LHCN-M2 (cell line): ENCODE results near the gene THSD7A. TPM values are rescaled to one million over a fixed set of nuclear protein-coding genes. Genes with fewer than 3 reads are reported as not detected.

ENCODE experiments used
- DNase-seq: peaks from one replicate; pipeline ENCODE4 v3.0.0-alpha.2; 2012; ENCODE audit warnings: low read depth
- total RNA-seq: library from RNA; depleted of rRNA; stranded (reverse); fragments of >200 nt; gene quantifications from 2 replicates; pipeline ENCODE4 v1.2.3, GENCODE V29; 2014

THSD7A gene
- total RNA-seq, 1 experiment from 2014 or later = under 0.01 TPM

DNA sequence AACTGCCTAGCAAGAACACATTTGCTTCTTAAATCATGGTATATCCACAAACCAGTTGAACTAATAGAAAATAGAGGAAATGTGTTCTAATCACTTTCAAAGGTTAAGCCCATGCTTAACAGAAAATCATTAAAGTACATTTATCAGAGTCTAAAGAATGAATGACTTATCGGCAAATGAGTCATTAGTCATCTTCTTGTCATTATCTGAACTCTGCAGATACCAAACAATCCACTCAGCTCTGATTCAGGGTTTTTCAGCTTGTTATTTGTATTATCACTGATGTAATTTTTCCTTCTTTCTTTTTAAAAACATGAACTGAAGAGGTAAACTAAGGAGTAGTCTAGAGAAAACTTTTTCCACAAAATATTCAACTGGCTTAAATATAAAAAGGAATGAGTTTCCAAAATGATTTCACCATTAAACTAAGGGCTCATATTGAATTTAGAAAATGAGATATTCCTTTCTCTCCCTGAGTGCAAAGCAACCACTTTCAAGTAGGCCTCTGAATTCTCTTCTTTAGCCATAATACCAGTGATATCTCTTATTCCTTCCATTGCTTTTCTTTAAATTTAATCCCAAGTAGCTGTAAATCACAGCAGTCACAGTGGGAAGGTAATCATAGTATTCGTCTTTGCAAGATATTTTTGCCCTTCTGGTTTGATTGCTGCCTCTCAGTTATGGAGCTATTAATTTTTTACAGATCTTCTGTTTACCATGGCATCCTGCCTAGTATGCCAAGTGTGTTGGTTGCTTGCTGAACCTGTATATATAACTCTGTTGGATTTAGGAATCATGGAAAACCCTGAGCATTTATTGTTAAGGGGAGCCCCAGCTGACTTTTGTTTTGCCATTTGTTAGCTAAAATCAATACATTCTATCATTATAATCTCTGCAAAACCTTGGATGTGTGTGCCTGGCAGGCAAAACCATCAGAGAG, 125.1 kb downstream of the THSD7A start:
- no peak for DNase-seq

DNA sequence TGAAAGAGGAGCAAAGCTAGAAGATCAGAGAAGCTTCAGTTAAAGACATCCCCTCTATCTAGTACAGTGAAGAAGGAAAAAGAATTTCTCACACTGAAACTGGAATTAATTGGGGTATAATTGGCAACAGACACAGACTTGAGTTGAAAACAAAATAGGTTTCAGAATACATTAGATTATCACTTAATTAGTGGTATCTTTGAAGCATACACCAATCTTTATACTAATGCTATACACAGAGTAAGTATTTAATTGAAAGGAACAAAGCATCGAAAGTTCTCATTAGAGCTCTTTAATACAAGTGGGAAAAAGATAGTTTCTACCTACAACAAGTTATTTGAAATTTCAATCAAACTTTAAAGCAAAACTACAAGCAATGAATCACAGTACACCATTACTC, 128.2 kb downstream of the THSD7A start:
- DNase-seq = no peak

DNA sequence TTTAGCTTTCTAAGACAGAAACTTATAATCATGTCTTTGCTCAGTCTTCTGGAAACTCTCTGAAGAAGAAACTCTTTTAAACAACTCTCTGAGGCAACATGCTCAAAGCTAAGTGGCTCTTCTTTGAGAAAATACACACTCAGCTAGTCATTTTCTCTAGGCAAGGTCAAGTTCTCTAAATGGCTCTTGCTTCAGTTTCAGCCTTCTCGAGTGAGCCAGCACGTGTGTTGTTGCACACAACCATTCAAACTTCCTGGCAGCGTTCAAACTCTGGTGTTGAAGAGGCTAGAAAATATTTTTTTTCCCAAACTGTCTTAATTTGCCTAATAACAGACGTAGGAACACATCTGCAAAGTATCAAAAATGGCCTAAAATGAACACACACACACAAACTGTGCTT, 129.1 kb downstream of the THSD7A start:
- no peak for DNase-seq

DNA sequence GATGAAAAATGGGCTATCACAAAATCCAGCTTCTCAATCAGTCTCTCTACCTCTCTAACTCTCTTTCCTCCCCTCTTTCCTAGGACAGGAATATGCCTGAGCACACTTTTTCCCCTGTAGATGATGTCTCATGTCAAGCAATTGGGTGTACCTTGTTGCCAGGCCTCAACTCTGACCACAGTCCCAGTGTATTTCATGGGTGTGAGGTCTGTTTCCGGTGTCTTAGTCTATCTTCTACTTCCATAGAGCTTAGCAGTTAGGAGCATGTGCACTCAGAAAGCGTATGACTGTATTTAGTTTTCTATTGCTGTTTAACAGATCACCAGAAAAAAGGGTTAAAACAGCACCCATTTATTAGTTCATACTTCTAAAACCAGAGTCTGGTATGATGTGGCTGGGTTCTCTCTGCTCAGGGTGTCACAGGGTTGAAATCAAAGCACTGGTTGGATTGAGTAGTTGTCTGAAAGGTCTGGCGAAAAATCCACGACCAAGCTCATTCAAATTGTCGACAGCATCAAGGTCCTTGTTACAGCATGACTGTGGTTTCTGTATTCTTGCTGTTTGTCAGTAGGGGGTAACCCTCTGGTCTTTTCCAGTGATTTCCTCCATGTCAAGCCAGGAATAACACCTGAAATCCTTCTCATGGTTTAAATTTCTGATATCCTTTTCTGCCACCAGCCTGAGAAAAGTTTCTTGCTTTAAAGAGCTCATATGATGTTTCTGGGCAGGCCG, 130.0 kb downstream of the THSD7A start:
- no peak for DNase-seq

DNA sequence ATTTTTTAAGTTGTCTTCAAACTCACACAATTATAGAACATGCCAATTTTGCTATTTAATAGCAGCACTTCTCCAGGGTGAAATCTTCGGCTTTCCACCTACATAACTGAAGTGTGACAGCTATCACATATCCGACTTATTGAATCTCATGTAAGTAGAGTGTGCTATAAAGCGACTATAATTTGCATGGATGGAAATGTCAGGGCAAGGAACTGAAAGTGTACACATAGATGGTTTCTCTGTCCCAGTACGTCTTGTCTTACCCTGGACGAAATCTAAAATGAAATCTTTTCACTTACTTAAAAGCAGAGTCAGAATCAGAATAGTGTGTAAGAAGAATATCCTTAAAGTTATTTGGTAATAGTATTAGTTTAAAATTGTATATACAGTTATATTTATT, 132.3 kb downstream of the THSD7A start:
- DNase-seq = no peak

DNA sequence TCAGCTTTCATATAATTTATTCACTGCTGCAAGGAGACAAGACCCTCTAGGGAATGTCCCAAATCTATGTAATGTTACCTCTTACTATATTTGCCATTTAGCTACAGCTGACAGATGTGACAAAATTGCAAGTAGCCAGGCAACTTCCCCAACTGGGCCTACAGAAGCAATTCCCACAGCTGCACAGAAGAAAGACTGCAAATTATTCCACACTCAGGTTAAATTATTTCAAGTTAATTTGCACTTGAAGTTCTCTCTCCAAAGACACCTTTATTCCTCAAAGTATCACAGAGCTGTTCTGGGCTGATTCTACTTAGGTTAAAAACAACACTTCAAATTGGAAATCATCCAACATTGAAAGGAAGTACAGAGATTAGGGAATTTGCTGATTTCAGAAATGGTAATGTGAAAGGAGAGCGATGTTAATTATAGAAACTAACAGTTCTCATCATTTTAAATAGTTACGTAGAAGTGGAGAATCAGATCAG, 133.6 kb downstream of the THSD7A start:
- no peak for DNase-seq

DNA sequence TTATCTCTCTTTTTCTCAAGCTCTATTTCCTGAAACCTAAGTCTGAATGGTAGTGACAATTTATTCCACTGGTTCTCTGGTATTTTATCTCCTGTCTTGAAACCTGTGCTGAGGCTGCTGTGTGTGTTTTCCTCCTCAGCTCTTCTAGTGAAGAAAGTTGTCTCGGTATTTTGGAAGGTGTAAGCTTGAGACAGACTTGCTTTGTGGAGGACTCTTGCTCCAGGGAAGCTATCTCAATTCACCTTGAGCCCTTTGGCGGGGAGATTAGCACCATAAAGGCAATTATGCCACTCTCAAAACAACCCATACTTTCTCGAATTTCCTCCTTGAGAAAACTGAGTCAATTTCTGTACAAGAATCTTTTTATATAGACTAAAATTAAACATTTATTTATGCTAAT, 141.6 kb downstream of the THSD7A start:
- no peak for DNase-seq

DNA sequence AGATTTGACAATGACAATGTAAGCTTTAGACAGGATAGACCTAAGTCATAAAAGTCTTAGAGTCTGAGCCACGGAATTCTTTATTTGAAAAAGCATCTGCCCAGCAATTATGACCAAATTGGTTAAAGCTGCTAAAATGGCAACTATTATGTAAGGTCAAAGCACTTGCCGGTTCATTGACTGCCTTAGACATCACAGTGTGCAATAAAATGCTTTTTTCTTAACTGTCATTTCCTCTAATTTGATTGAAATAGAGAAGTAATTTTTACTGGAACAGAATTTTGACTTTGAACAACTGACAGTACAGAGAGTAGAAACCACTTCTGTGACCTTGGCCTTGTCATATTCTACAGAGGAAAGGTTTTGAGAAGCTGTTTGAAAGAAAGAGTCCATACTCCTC, 142.9 kb downstream of the THSD7A start:
- no peak for DNase-seq

DNA sequence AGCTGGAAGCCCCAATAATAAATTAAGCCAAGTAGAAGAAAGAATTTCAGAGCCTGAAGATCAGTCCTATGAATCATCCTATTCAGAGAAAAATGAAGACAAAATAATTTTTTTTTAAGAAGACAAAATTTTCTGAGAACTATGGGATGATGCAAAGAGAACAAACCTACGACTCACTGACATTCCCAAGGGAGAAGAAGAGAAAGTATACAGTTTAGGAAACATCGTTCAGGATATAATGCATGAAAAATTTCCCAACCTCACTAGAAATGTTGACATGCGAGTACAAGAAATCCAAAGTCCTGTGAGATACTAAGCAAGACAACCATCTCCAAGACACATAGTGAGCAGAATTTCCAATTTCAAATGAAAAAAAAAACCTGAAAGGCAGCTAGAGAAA, 150.5 kb downstream of the THSD7A start:
- DNase-seq = no peak

DNA sequence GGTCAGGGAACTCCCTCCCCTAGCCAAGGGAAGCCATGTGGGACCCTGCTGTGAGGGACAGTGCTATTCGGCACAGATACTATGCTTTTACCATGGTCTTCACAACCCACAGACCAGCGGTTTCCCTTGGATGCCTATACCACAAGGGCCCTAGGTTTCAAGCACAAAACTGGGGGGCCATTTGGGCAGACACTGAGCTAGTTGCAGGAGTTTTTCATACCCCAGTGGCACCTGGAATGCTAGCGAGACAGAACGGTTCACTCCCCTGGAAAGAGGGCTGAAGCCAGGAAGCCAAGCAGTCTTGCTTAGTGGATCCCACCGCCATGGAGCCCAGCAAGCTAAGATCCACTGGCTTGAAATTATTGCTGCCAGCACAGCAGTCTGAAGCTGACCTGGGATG, 156.8 kb downstream of the THSD7A start:
- DNase-seq = no peak

DNA sequence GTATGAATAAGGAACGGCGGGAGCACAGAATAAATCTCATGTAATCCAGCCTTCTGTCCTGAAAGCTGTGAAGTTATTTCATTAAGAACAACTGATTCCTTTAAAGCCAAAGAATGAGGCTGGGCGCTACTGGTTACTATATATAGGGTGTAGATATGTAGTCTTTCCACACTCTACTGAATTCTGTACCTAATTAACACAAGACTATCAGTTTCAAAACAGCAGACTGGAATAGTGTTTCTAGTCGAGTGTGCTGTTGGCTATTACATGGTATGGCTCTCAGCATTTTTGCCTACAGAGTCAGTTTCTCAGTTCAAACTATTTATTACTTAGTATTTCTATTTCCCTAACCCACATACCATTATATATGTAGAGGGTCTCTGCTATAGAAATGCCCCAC, 163.3 kb downstream of the THSD7A start:
- no peak for DNase-seq

DNA sequence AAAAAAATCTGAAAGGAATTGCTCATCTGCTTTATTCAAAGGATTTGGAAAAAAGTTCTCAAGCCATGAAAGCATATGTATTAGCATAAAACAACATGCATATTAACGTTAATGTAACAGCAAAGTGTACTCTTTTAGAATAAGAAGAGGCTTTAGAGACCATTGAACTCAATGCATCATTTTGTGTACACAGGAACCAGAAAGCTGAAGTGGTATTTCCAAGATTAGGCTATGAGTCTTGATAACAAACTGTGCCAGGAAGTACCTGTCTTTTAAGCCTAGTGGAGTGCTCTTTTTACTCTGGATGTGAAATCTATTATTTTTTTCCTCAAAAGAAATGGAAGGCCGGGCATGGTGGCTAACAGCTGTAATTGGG, 164.2 kb downstream of the THSD7A start:
- no peak for DNase-seq

DNA sequence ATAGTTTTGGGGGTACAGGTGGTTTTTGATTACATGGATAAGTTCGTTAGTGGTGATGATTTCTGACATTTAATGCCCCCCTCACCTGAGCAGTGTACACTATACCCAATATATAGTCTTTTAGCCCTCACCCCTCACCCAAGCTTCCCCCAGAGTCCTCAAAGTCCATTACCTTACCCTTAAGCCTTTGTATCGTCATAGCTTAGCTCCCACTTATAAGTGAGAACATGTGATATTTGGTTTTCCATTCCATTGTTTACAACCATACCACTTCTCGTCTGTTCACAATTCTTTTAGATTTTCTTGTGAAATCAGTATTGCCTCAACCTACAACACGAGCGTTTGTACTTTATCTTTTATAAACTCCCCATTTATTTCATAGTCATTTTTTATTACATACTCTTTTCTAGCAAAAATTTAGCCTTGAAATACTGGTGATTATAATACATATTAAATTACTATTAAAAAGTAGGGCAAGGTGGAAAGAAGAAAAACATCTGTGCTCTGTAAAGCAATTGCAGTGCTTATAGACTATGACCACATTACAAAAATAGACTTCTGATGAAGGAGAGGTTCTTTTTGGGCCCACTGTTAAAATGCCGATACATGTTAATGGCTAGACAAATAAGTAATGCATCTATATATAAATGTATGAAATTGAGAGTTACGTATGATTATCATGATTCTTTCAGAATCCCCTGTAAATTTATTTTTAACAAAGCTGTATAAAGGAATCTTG, 164.8 kb downstream of the THSD7A start:
- DNase-seq = no peak

DNA sequence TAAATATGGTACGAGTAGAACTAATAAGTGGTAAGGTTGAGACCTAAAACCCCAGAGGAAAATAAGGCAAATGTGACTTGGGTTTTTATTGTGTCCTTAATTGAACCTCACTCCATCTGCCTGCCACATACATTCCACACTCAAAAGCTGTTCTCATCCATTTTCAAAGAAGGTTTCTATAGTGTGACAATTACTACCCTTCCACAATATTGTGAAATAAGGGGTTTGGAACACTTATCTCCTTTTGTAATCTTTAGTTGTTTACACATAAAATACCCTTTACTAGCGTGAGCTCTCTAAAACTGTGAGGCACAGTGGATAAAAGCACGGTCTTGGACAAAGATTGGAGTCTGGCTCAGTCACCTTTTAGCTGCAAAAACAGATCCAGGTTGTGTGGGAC, 166.6 kb downstream of the THSD7A start:
- no peak for DNase-seq

DNA sequence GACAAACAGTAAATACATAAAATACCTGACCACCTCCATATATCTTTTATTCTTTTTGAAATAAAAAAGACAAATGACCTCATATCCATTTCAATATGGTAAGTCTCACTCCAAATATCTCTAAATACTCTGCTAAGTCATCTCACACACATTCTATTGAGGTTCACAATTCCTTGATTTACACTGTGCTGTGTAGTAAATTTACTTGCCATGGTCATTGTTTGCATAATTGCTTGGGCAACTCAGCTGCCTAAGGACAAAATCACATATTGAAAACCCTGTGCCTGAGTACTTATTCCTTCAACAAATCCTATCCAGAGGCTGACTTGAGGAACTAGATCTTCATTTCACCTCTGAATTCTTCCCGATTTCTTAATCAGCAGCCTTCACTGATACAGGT, 176.4 kb downstream of the THSD7A start:
- DNase-seq = no peak

DNA sequence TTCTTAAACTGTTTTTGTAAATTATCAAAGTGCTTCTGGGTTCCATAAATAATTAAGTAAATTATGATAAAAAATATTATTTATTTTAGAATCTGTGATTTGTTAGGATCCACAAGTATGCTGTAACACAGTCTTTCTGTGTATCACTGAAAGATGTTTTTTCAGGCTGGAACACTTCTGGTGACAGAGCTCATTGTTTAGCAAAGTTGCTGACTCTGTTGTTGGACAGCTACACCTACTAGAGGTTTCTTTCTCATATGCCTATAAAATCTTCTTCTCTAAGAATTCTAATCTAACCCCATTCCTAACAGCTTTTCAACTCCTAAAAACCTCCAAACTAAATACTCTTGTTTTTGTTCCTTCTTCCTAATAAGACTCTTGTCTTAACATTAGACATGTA, 176.8 kb downstream of the THSD7A start:
- no peak for DNase-seq

DNA sequence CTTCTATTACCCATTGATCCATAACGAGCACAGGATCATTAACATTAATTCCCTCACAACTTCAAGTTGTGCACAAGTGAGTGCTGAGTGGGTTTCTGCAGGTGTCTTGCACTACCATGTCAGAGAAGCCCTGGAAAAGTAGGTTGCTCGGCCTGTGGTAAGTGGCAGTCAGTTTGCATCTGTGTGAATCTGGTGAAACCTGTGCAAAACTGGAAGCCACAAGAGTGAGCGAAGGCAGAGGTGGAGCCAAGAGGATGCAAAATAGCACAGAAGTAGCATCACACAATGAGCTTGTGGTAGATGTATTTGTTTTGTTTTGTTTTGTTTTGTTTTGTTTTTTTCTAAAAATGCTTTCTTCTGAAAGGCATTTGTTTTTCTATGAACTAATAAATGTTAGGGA, 181.5 kb downstream of the THSD7A start:
- DNase-seq = no peak

DNA sequence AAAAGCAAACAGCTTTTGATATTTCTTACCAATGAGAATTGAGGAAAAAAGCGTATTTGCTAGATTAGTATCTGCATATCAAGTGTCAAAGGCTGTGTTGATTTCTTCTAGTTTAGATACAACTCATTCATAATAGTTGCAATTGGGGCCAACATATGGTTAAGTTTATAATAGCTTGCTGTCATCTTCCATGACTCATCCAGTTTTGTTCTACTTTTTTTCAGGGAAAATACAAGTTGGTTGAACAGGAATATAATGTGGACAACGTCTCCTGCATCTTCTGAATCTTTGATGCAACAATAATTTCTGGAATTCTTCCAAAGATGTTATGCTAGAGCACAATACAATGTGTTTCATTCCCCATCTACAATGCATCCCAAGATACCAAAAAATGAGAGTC, 182.0 kb downstream of the THSD7A start:
- DNase-seq = no peak

DNA sequence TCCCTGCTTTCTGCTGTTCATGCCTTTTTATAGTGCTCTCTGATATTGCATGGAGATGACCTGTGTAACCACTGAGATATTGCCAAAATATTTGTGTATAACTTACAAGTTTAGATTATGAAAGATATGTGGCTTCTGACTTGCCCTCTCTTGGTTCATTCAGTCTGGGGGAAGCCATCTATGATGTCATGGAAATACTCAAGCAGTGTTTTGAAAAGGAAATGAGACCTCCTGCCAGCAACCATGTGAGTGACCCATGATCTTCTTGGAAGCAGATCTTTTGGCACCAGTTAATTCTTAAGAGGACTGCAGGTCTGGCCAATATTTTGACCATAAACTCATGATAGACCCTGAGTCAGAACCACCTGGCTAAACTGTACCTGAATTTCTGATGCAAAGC, 183.0 kb downstream of the THSD7A start:
- no peak for DNase-seq

DNA sequence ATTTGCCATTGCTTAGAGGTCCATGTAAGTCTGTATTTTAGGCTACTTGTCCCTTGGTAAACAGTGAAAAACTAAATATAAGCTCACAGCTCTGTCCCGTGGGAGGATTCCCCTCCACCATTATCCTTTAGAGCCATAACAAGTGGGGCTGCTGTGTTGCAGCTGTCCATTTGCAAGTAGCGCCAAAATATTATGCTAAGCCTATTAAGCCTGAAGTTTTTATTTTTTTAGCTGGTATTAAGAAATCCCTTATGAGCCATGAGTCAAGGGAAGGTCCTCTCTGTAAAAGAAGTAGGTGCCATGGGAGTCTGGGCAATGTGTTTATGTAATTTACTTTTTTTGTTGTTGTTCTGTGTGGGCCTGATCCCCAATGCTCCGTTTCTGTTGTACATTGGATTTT, 183.9 kb downstream of the THSD7A start:
- no peak for DNase-seq

DNA sequence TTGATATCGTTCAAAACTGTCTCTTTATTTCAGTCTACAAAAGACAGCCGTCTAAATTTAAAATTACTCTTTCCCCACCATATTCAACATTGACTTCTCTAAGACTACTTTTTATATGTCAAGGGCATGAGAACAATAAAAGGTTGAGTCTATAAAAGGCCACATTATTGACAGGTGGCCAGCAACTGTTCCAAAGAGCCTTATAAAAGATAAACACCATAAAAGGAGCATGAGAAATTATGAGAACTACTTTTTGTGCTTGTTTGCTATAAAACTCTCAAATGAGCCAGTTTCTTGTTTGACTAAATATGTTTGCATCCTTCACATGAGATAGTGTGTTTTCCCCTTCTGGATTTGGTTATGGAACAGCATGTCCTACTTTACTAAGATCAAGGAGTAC, 189.2 kb downstream of the THSD7A start:
- DNase-seq = no peak

DNA sequence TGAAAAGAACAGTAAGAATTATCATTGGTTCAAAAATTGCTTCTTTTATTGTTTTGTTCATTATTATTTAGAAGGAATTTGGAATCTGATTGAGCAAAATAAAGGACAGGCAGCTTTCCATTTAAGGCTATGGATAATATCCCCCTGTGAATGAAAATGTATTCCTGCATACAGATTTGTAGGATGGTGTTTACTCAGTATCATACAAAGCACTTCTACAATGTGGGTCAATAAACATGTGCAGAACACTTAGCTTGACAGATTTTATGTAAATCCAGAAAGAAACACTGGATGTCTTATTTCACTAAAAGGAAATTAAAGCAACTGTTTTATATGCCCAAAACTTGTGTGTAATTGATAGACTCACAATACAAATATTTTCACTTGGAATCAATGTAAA, 189.7 kb downstream of the THSD7A start:
- DNase-seq = no peak
